NB4 (cell line): ENCODE results near the gene ADAMTS2.

Experiments
- DNase-seq: peaks from one replicate; pipeline ENCODE4 v3.0.0; 2010; ENCODE audit warnings: low read depth
- H3K4me3 ChIP-seq: one replicate; pipeline ENCODE4 v1.5.1; 2011; ENCODE audit warnings: mild to moderate bottlenecking, low read depth, low read length, moderate library complexity
- MYC ChIP-seq: IDR thresholded peaks from 2 replicates; pipeline ENCODE4 v1.6.1; 2011; ENCODE audit warnings: low read depth, low read length
- POLR2A ChIP-seq: IDR thresholded peaks from 2 replicates; pipeline ENCODE4 v1.6.1; 2011; ENCODE audit warnings: mild to moderate bottlenecking; ENCODE audit not compliant: insufficient read length; ENCODE audit errors: extremely low read depth
- TF ChIP-seq, protein P1 (sequence below): IDR thresholded peaks from one replicate; pipeline ENCODE4 v1.5.1; 2012; ENCODE audit warnings: low read depth, low read length
- TF ChIP-seq, protein P2 (sequence below): IDR thresholded peaks from 2 replicates; pipeline ENCODE4 v1.6.1; 2011; ENCODE audit warnings: low read depth, low read length

ADAMTS2 gene

DNA sequence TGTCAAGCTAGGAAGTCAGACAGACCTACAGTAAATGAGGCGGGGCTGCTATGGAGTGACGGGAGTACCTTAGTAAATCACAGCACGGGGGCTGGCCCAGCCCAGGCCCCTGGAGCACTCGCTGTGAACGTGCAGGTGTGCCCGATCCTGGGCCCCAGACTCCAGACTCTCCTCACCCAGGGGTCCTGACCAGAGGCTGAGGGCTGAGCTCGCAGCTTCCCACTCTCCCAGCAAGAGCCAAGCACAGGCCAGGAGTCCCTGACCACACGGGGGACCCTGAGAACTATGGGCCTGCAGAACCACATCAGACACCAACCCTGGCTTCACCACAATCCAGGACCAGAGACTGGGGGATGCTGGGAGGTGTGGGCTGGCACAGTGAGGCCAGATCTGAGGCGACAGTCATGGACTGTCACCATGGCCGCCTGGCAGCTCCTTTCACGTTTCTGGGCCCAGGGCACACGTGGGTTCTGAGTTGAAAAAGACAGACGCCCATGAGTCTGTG, 73.4 kb downstream of the ADAMTS2 start:
- no peak for TF ChIP-seq POLR2A
- TF ChIP-seq, protein P1, sequence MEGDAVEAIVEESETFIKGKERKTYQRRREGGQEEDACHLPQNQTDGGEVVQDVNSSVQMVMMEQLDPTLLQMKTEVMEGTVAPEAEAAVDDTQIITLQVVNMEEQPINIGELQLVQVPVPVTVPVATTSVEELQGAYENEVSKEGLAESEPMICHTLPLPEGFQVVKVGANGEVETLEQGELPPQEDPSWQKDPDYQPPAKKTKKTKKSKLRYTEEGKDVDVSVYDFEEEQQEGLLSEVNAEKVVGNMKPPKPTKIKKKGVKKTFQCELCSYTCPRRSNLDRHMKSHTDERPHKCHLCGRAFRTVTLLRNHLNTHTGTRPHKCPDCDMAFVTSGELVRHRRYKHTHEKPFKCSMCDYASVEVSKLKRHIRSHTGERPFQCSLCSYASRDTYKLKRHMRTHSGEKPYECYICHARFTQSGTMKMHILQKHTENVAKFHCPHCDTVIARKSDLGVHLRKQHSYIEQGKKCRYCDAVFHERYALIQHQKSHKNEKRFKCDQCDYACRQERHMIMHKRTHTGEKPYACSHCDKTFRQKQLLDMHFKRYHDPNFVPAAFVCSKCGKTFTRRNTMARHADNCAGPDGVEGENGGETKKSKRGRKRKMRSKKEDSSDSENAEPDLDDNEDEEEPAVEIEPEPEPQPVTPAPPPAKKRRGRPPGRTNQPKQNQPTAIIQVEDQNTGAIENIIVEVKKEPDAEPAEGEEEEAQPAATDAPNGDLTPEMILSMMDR: no peak
- H3K4me3 ChIP-seq: no peak overlapping the region
- no peak for DNase-seq

DNA sequence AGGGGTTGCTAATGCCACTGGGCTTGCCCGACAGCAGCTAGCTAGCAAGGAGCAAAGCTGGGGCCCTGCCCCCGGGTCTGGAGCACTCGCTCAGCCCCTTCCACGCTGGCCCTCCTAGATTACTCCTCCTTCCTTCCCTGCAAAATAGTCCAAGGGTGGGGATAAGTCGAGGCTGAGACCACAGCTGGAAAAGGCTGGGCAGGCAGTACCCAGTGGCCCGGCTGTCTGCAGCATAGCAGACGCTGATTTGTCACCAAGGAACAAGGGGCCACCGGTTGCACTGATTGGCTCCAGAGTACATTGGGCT, 73.9 kb downstream of the ADAMTS2 start:
- no peak for DNase-seq
- H3K4me3 ChIP-seq: no peak overlapping the region
- no peak for TF ChIP-seq POLR2A
- no peak for TF ChIP-seq MYC
- TF ChIP-seq, protein P1: no peak
- TF ChIP-seq, protein P2, sequence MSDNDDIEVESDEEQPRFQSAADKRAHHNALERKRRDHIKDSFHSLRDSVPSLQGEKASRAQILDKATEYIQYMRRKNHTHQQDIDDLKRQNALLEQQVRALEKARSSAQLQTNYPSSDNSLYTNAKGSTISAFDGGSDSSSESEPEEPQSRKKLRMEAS: no peak

DNA sequence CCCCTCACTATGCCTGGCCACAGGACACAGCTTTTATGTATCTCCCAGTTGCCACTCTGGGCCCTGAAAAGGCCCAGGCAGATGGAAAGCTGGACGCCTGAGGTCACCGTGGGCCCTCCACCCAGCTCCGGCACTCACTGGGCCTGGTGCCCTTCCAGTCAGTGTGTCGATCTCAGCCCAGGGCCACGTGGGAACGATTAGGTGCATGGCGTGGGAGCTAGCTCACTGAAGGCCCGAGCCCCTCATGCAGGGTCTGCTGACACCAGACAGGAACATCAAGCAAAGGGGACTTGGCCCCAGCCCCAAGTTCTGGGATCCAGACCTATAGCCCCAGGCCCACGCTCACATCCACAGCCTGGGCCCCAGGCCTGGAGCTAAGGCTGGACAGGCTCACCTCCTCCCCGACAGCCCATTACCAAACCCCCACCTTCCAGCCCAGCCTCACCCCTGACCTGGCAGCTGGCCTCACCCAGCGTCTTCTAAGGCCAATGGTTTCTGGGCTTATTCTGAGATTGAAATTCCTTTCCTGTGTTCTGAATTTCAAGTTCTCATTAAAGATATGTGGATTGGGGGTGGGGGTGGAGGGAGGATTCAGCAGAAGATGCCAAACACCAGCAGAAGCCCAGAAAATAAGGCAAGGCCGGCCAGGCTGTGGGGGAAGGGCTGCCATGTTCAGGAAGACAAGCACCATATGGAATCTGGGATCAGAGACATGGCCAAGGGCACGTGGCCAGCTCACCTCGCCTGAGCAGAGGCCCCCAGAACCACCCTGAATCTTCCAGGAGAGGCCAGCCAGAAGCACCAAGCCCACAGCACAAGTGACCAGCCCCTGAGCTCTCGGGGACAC, 74.5 kb downstream of the ADAMTS2 start:
- DNase-seq: no peak
- TF ChIP-seq, protein P2: no peak
- H3K4me3 ChIP-seq: no peak overlapping the region

DNA sequence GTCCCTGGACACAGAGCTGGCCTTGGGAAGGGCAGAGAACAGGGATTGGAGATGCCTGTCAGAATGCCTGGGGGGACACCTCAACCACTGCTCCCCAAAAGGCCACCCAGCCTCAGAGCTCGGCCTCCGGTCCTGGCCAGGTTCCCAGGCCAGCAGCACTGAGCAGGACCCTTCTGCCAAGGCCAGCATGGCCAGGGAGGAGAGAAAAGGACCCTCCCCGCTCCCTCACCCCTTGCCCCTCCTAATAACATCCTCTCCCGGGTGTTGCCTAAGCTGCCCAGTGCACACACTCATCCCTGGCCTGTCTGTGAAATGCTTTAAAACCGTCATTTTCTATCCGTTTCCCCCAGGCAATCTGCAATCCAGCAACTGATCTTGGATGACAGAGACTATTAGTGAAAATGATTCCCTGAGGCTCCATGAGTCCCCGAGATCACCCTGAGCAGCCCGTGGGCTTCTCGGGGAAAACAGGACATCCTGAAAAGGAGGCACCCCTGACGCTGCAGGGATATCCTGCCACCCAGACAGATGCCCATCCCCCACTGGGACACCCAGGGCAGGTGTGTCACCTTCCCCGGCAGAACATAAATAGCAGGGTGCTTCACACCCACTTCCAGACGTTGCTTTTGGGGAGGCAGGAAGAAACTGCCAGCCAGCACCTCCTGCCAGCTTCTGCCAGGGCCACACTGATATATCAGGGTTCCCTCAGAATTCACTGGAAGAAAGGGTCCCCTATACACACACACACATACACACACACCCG, 75.3 kb downstream of the ADAMTS2 start:
- DNase-seq: no peak
- no peak overlapping the region for H3K4me3 ChIP-seq
- TF ChIP-seq, protein P2: no peak
- TF ChIP-seq POLR2A (no peak), MYC (no peak)
- TF ChIP-seq, protein P1: no peak

DNA sequence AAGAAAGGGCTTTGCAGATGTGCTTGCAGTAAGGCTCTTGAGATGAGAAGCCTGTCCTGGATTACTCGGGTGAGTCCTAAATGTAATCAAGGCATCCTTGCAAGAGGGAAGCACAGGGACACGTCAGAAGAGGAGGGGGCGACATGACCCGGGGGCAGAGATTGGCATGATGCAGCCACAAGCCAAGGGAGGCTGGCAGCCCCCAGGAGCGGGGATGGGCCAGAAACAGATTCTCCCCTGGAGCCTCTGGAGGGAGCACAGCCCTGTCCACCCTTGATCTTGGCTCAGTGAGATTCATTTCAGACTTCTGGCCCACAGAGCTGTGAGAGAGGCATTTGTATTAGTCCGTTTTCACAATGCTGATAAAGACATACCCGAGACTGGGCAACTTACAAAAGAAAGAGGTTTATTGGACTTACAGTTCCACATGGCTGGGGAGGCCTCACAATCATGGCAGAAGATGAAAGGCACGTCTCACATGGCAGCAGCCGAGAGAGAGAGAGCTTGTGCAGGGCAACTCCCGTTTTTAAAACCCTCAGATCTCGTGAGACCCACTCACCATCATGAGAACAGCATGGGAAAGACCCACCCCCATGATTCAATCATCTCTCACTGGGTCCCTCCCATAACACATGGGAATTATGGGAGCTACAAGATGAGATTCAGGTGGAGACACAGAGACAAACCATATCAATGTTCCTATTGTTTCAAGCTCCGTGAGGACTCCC, 76.1 kb downstream of the ADAMTS2 start:
- TF ChIP-seq POLR2A (no peak), MYC (no peak)
- TF ChIP-seq, protein P1: no peak
- TF ChIP-seq, protein P2: no peak
- no peak overlapping the region for H3K4me3 ChIP-seq
- DNase-seq: no peak

DNA sequence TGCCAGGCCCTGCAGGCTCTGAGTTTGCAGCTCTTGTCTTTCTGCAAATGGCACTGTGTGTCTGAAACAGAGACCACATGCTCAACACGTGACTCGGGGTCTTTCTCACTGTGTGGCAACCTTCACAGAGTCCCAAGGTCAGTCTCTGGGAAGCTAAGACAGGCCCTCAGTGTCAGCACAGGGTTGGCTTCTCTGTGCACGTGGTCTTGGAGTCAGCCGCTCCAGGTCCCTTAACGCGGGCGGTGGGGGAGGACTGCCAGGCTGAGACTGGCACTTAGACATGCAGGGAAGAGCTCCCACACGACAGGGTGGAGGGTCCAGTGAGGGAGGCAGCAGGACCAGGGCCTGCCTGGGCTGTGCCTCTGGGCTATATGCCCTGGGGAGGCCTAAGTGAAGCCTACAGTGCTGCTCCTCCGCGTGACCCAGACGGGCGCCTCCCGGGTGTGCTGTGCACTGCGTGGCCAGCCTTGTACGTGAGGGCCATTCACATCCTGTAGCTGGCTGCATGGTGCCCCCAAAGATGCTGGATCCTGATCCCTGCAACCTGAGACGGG, 76.8 kb downstream of the ADAMTS2 start:
- H3K4me3 ChIP-seq: no peak overlapping the region
- no peak for DNase-seq
- TF ChIP-seq MYC: no peak
- TF ChIP-seq, protein P2: no peak
- no peak for TF ChIP-seq POLR2A
- TF ChIP-seq, protein P1: no peak
